Parathyroid adenoma (tissue), 2 donors: ENCODE measurements around the gene KIAA1958.

ENCODE experiments used
- H2AFZ ChIP-seq: fragments of 300-600 bp; sonication (generic); one replicate; pipeline ENCODE4 v1.7.0; 2017; ENCODE audit warnings: antibody characterized with exemption, mild to moderate bottlenecking
- H3K27ac ChIP-seq: fragments of 300-600 bp; sonication (generic); one replicate; pipeline ENCODE4 v1.7.0; 2017
- H3K27me3 ChIP-seq: fragments of 300-600 bp; sonication (generic); one replicate; pipeline ENCODE4 v1.7.0; 2017; ENCODE audit warnings: low read length; ENCODE audit not compliant: control insufficient read depth, insufficient read depth
- H3K36me3 ChIP-seq: fragments of 300-600 bp; sonication (generic); one replicate; pipeline ENCODE4 v1.7.0; 2017; ENCODE audit warnings: low read length; ENCODE audit not compliant: control insufficient read depth, insufficient read depth
- H3K4me1 ChIP-seq: fragments of 300-600 bp; sonication (generic); one replicate; pipeline ENCODE4 v1.7.0; 2017; ENCODE audit warnings: control low read depth
- H3K4me2 ChIP-seq: fragments of 300-600 bp; sonication (generic); one replicate; pipeline ENCODE4 v1.7.0; 2017; ENCODE audit warnings: low read length
- H3K4me3 ChIP-seq: fragments of 300-600 bp; sonication (generic); one replicate; pipeline ENCODE4 v1.7.0; 2017; ENCODE audit warnings: low read depth, low read length
- H3K79me2 ChIP-seq: fragments of 300-600 bp; sonication (generic); one replicate; pipeline ENCODE4 v1.7.0; 2017; ENCODE audit warnings: control low read depth
- H3K9ac ChIP-seq: fragments of 300-600 bp; sonication (generic); one replicate; pipeline ENCODE4 v1.7.0; 2017; ENCODE audit warnings: mild to moderate bottlenecking
- H3K9me3 ChIP-seq: fragments of 300-600 bp; sonication (generic); one replicate; pipeline ENCODE4 v1.7.0; 2017; ENCODE audit warnings: low read length; ENCODE audit not compliant: control insufficient read depth
- CTCF ChIP-seq: fragments of 300-600 bp; sonication (generic); IDR thresholded peaks from one replicate; pipeline ENCODE4 v1.7.0; 2017; ENCODE audit warnings: antibody characterized with exemption, mild to moderate bottlenecking
- donor health status: primary hyperparathyroidism.

The KIAA1958 gene

DNA sequence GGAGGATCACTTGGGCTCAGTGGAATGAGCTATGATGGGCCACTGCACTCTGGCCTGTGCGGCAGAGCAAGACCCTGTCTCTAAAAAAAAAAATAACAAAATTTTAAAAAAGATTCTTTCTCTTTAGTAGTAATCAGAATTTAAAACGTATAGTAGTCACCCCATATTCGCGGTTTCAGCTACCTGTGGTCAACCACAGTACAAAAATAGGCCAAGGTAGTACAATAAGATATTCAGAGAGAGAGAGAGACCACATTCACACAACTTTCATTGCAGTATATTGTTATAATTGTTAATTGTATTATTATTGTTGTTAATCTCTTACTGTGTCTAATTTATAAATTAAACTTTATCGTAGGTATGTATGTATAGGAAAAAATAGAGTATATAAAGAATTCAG lies 212.6 kb downstream of the KIAA1958 start:
- Histone ChIP-seq H3K27ac (no peak overlapping the region), H2AFZ (no peak overlapping the region), H3K9me3 (no peaks in the 10 kb centered on the region), H3K9ac (no peak overlapping the region), H3K27me3 (no peaks in the 10 kb centered on the region), H3K4me3 (no peak overlapping the region), H3K4me2 (no peak overlapping the region), H3K4me1 (no peaks in the 10 kb centered on the region), H3K36me3 (no peaks in the 10 kb centered on the region), H3K79me2 (no peaks in the 10 kb centered on the region)
- TF ChIP-seq CTCF, result no peak

GRCh38 chr9:112700085-112700484 lies 213.5 kb downstream of the KIAA1958 start:
- TF ChIP-seq CTCF, result no peak
- Histone ChIP-seq H3K9me3 (no peaks in the 10 kb centered on the region), H3K27ac (no peak overlapping the region)

DNA sequence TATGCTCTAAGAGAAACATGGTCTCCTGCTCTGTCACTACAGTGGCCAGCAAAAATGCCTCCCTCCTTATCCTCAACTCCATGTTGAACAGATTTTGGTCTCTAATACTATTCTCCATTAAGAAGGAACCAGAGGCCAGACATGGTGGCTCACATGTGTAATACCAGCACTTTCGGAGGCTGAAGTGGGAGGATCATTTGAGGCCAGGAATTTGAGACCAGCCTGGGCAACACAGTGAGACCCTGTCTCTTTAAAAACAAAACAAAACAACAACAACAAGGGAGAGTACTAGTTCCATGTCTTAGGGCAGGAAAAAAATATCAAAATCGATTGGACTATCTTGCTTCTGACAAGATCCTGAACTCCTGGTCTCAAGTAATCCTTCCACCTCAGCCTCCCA lies 216.7 kb downstream of the KIAA1958 start:
- Histone ChIP-seq H3K36me3 (no peaks in the 10 kb centered on the region), H3K4me2 (no peak overlapping the region), H3K4me3 (no peak overlapping the region), H3K9ac (no peak overlapping the region), H3K27ac (no peak overlapping the region), H3K27me3 (no peaks in the 10 kb centered on the region), H3K4me1 (no peaks in the 10 kb centered on the region), H3K79me2 (no peaks in the 10 kb centered on the region), H3K9me3 (no peaks in the 10 kb centered on the region), H2AFZ (no peak overlapping the region)
- no peak for TF ChIP-seq CTCF

More at GRCh38 chr9:112700085-112700484, 213.5 kb downstream of the KIAA1958 start:
- Histone ChIP-seq H3K79me2 (no peaks in the 10 kb centered on the region), H3K4me1 (no peaks in the 10 kb centered on the region), H3K4me2 (no peak overlapping the region), H2AFZ (no peak overlapping the region), H3K4me3 (no peak overlapping the region), H3K36me3 (no peaks in the 10 kb centered on the region), H3K9ac (no peak overlapping the region), H3K27me3 (no peaks in the 10 kb centered on the region)

DNA sequence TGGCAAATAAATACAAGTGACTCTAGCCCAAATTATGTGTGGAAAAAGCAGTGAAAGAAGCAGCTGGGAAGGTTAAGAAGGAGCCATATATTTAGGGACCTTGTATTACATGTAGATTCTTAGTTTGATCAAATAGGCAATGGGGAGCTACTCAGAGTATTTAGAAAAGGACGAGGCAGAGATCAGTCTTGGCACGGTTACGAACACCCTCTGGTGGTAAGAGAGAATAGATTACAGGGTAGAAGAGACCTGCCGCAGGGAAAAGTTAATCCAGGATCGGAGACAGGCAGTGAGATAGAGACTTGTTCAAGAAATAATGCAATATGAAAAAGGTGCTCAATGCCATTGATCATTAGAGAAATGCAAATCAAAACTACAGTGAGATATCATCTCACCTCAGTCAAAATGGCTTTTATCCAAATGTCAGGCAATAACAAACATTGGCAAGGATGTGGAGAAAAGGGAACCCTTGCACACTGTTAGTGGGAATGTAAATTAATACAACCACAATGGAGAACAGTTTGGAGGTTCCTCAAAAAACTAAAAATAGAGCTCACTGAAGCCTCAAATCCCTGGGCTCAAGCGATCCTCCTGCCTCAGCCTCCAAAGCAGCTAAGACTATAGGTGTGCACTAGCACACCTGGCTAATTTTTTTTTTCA lies 219.3 kb downstream of the KIAA1958 start:
- Histone ChIP-seq H3K27ac (no peak overlapping the region), H3K4me3 (no peak overlapping the region), H3K9me3 (no peaks in the 10 kb centered on the region), H2AFZ (no peak overlapping the region), H3K9ac (no peak overlapping the region), H3K79me2 (no peaks in the 10 kb centered on the region), H3K4me1 (no peaks in the 10 kb centered on the region), H3K27me3 (no peaks in the 10 kb centered on the region), H3K36me3 (no peaks in the 10 kb centered on the region), H3K4me2 (no peak overlapping the region)
- TF ChIP-seq CTCF, result peak; percentile 15

GRCh38 chr9:112711050-112711689 lies 224.5 kb downstream of the KIAA1958 start:
- TF ChIP-seq CTCF, result peak; percentile 26
- H3K4me3 ChIP-seq, result no peak overlapping the region
- H3K36me3 ChIP-seq, result no peaks in the 10 kb centered on the region
- H3K4me1 ChIP-seq, result no peaks in the 10 kb centered on the region
- no peak overlapping the region for H3K9ac ChIP-seq
- H3K79me2 ChIP-seq, result no peaks in the 10 kb centered on the region
- no peaks in the 10 kb centered on the region for H3K27me3 ChIP-seq
- no peak overlapping the region for H3K27ac ChIP-seq
- no peak overlapping the region for H2AFZ ChIP-seq
- no peaks in the 10 kb centered on the region for H3K9me3 ChIP-seq
- no peak overlapping the region for H3K4me2 ChIP-seq
